Body of pancreas (tissue), 4 donors: ENCODE measurements around the gene SLC36A1. TPM values are rescaled to one million over a fixed set of nuclear protein-coding genes. Genes with fewer than 3 reads are reported as not detected.

Source experiments
- ATAC-seq: fragments of 150-250 bp; one replicate; pipeline ENCODE4 v1.9.1; 2016
- DNase-seq, 4 donors: peaks; one replicate each; pipeline ENCODE4 v3.0.0-alpha.2; 2019
- H3K27ac ChIP-seq, 4 donors: fragments of 200-600 bp; sonication (generic); 1 replicate in 3 of 4; 2 replicates in 1 of 4; pipeline versions ENCODE4 v1.5.1 to v1.6.1; 2016 to 2019; ENCODE audit warnings: mild to moderate bottlenecking in 1 of 4, mixed read lengths in 1 of 4, moderate library complexity in 1 of 4
- H3K27me3 ChIP-seq, 2 donors: fragments of 200-600 bp; sonication (generic); one replicate each; pipeline ENCODE4 v1.6.0; 2016; ENCODE audit warnings: mild to moderate bottlenecking in 1 of 2
- H3K36me3 ChIP-seq, 2 donors: fragments of 200-600 bp; sonication (generic); replicated peaks in 1 of 2; 2 replicates each; pipeline ENCODE4 v1.5.1; 2016; ENCODE audit warnings: low read depth in 2 of 2; ENCODE audit not compliant: insufficient read depth in 1 of 2
- H3K4me1 ChIP-seq: fragments of 200-600 bp; sonication (generic); one replicate; pipeline ENCODE4 v1.6.0; 2016
- H3K4me3 ChIP-seq, 2 donors: fragments of 200-600 bp; sonication (generic); 1 replicate in 1 of 2; 2 replicates in 1 of 2; pipeline ENCODE4 v1.5.1; 2016 to 2019
- H3K9me3 ChIP-seq, 3 donors: fragments of 200-600 bp; sonication (generic); 1 replicate in 2 of 3; 2 replicates in 1 of 3; pipeline ENCODE4 v1.5.1; 2016
- POLR2A ChIP-seq, 3 donors: fragments of 450-650 bp; IDR thresholded peaks; one replicate each; pipeline ENCODE4 v1.6.1; 2016; ENCODE audit warnings: antibody characterized with exemption in 3 of 3, mild to moderate bottlenecking in 2 of 3
- WGBS, 2 donors: methylation state at CpG; one replicate each; pipeline ENCODE4 v1.1.5; 2017; 5-methylcytosine and 5-hydroxymethylcytosine counted together
- intact Hi-C: fragments of 100-400 bp; cut with DNase I; formaldehyde crosslinking; loops from one replicate; pipeline ENCODE4 v1.15.1; 2023
- total RNA-seq, 2 donors: library from RNA; depleted of rRNA; stranded (reverse); fragments of >200 nt; gene quantifications; one replicate each; pipeline ENCODE4 v1.1.0, GENCODE V29; 2016
- TF ChIP-seq, protein P1 (sequence below), 7 experiments: fragments of 450-650 bp in 4 of 7; fragments of 200-600 bp in 3 of 7; sonication (generic) in 3 of 7; IDR thresholded peaks; one replicate each; pipeline ENCODE4 v1.5.1; 2016 to 2019; ENCODE audit warnings: antibody characterized with exemption in 7 of 7

The SLC36A1 gene
- total RNA-seq, 2 donors from 2014 or later, result 6.5 to 12.5 TPM

GRCh38 chr5:151464101-151464500, 16.7 kb downstream of the SLC36A1 start:
- no peak for TF ChIP-seq POLR2A (IDR thresholded peaks at IDR 0.05)
- TF ChIP-seq, protein P1, sequence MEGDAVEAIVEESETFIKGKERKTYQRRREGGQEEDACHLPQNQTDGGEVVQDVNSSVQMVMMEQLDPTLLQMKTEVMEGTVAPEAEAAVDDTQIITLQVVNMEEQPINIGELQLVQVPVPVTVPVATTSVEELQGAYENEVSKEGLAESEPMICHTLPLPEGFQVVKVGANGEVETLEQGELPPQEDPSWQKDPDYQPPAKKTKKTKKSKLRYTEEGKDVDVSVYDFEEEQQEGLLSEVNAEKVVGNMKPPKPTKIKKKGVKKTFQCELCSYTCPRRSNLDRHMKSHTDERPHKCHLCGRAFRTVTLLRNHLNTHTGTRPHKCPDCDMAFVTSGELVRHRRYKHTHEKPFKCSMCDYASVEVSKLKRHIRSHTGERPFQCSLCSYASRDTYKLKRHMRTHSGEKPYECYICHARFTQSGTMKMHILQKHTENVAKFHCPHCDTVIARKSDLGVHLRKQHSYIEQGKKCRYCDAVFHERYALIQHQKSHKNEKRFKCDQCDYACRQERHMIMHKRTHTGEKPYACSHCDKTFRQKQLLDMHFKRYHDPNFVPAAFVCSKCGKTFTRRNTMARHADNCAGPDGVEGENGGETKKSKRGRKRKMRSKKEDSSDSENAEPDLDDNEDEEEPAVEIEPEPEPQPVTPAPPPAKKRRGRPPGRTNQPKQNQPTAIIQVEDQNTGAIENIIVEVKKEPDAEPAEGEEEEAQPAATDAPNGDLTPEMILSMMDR (IDR thresholded peaks at IDR 0.05), result no peak
- Histone ChIP-seq H3K4me1 (no peaks in the 10 kb centered on the region), H3K27me3 (no peaks in the 10 kb centered on the region), H3K27ac (no peak overlapping the region), H3K9me3 (no peaks in the 10 kb centered on the region), H3K4me3 (no peak overlapping the region), H3K36me3 (peaks cover 0 to 7% of the 10 kb centered on the region in 2 donors)
- DNase-seq (no peak), ATAC-seq (no peak)
- 54 to 64% methylated on average over 4 of the region's 4 CpGs for WGBS, 2 donors
- intact Hi-C loops, result no loop called here

DNA sequence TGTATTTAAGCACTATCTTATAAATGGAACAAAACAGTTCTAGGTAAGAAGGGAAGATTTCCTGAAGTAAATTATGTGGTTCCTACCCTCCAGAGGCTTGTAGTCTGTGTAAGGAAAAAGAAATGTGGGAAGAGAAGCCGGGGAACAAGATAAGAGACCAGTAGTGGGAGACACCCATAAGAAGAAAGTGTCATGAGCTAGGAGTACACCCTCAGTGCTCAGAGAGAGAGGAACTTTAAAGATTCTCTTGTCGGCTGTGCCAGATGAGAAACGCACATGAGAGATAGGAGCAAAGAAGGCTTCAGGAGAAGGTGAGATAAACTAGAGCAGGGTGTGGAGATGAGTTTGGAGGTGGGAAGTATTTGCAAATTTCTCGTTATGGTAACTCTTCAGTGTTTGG, 18.1 kb downstream of the SLC36A1 start:
- intact Hi-C loops, result no loop called here

DNA sequence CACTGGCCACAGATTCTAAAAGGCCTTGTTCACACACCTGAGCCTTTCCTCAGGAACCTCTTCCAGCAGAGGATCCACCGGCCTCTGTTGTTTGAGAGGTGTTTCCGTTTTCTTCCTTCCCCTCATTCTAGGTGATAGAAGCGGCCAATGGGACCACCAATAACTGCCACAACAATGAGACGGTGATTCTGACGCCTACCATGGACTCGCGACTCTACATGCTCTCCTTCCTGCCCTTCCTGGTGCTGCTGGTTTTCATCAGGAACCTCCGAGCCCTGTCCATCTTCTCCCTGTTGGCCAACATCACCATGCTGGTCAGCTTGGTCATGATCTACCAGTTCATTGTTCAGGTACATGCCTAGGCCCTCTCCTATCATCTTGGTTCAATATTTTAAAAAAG, 20.2 kb downstream of the SLC36A1 start:
- no peak for DNase-seq
- no peaks in the 10 kb centered on the region for H3K9me3 ChIP-seq
- H3K4me1 ChIP-seq, result no peaks in the 10 kb centered on the region
- intact Hi-C loops, result no loop called here
- TF ChIP-seq, protein P1 (IDR thresholded peaks at IDR 0.05), result no peak
- no peak for TF ChIP-seq POLR2A (IDR thresholded peaks at IDR 0.05)
- H3K4me3 ChIP-seq, result no peak overlapping the region
- ATAC-seq, result no peak
- peaks cover 0 to 7% of the 10 kb centered on the region in 2 donors for H3K36me3 ChIP-seq
- no peaks in the 10 kb centered on the region for H3K27me3 ChIP-seq
- WGBS, 2 donors, result 89 to 93% methylated on average over 8 of the region's 8 CpGs
- no peak overlapping the region for H3K27ac ChIP-seq

More for the DNA sequence above, 18.1 kb downstream of the SLC36A1 start:
- Histone ChIP-seq H3K4me3 (no peak overlapping the region), H3K36me3 (peaks cover 0 to 7% of the 10 kb centered on the region in 2 donors), H3K27ac (no peak overlapping the region), H3K27me3 (no peaks in the 10 kb centered on the region), H3K4me1 (no peaks in the 10 kb centered on the region), H3K9me3 (no peaks in the 10 kb centered on the region)
- DNase-seq (no peak), ATAC-seq (no peak)
- WGBS, 2 donors, result 92 to 93% methylated on average over 4 of the region's 4 CpGs
- TF ChIP-seq, protein P1 (IDR thresholded peaks at IDR 0.05), result no peak
- no peak for TF ChIP-seq POLR2A (IDR thresholded peaks at IDR 0.05)

DNA sequence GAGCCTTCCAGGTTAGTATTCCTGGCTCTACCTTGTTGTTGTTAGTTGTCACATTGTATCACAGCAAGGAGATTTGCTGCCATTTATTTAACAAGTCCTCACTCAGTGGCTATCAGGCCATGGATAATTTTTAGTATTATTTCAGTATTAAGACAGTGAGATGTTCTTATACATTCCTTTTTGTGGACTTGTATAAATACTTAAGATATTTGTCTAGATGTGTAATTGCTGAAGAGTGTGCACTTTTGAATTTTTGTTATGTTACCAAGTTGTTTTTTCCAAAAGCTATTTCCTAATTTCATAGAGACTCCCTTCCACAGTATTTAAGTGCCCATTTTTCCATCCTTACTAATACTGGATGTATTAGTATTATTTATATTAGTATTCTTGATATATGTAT, 22.0 kb downstream of the SLC36A1 start:
- Histone ChIP-seq H3K27me3 (no peaks in the 10 kb centered on the region), H3K4me1 (no peaks in the 10 kb centered on the region), H3K9me3 (no peaks in the 10 kb centered on the region), H3K4me3 (no peak overlapping the region), H3K36me3 (peaks cover 0 to 7% of the 10 kb centered on the region in 2 donors), H3K27ac (no peak overlapping the region)
- intact Hi-C loops, result no loop called here
- no peak for TF ChIP-seq POLR2A (IDR thresholded peaks at IDR 0.05)
- TF ChIP-seq, protein P1 (IDR thresholded peaks at IDR 0.05), result no peak
- ATAC-seq (no peak), DNase-seq (no peak)

DNA sequence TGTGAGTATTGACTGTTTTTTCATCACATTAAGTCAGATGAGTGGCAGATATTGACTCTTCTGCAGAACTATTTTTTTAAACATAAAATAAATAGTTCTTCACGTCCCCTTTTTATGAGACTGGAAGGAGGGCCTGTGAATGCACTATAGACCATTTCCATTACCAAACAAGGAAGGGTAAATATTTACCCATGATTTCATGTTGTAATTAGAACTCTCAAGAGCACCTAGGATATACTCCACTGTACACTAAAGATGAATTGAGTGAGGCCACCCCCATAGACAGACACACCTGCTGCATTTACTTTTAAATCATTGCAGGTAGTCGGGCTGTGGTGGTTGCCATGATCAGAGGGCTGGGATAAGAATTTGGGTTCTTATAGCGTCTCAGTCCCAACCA, 22.6 kb downstream of the SLC36A1 start:
- DNase-seq (no peak), ATAC-seq (no peak)
- H3K4me3 ChIP-seq, result no peak overlapping the region
- H3K4me1 ChIP-seq, result peaks cover 3% of the 10 kb centered on the region
- no peak overlapping the region for H3K27ac ChIP-seq
- H3K27me3 ChIP-seq, result no peaks in the 10 kb centered on the region
- no peaks in the 10 kb centered on the region for H3K9me3 ChIP-seq
- no peak for TF ChIP-seq POLR2A (IDR thresholded peaks at IDR 0.05)
- TF ChIP-seq, protein P1 (IDR thresholded peaks at IDR 0.05), result no peak
- 64 to 82% methylated on average over 3 of the region's 3 CpGs for WGBS, 2 donors
- H3K36me3 ChIP-seq, result peaks cover 0 to 6% of the 10 kb centered on the region in 2 donors
- intact Hi-C loops, result no loop called here
